ENCODE measurements around the gene HOXA6.

HOXA6 gene

DNA sequence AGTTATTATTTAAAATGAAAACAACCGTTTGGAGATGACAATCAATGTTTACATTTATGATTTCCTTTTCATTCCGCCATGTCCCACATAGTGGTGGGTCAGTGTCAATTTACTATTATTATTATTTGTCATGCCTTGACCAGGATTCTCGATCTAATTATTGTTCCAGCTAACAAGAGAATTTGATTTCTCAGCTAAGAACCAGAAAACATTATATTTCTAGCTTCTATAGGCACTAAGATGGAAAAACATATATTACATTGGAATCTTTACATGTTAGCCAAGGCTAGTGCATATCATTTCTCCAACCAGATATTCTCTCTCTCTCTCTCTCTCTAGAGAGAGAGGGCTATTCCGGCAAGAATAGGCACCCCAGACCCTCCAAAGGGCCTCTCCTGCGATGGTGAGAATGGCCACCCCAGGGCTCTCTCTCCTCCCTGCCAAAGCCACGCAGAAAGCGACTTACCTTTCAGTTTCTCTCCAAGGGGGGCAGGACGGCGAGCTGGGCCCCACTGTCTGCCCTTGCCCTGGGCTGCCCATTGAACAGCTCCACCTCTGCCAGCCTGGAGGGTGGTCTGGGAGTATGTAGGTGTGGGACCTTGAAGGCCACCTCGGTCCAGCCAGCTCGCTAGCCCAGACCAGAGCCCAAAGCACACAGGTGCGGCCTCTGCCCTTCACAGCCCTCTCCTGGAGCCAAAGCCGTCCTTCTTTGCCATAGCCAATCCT, 2.4 kb upstream of the HOXA6 start:
- no peak for DNase-seq (ENCODE audit: low spot score)

DNA sequence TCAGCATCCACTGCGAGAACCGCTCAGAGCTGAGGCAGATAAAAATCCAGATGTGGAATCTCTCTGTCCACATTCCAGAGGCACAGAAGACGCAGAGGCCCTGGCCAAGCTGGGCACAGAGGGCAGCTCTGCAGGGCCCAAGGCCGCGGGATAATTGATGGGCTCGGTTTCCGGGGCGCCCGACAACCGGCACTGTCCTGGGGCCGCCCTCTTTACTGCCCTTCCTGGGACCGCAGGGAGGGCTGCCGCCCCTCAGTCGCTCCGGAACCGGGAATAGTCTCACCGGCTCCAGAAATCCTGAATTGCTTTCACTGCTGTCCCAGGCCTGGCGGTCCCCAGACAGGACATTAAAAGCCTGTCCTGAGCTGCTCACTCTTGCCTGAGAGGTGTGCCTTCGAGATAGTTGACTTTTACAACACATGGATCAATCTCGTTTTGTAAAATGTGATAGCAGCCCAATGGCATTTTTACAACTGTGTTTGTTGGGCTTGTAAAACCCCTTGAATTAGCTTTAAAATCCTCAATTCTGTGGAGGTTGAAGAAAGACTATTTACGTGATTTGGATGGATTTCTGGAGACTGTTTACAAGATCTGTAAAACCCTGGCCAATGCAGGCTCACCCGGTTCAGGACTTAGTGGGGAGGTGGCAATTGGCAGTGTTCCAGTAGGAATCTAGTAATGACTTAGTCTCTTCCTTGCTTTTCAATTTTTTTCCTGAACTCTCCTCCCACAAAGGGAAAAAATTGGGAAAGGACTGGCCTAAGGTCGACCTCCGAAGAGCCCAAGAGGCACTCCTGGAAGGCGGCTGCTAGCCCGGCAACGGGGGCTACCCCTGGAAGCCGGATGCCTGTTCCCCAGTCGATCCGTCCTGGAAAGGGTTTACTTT, 1.4 kb upstream of the HOXA6 start:
- DNase-seq (ENCODE audit: low spot score): no peak

- no peak for DNase-seq (ENCODE audit: low spot score)
Observed at GRCh38 chr7:27148031-27148755, 619 bp upstream of the HOXA6 start.

DNA sequence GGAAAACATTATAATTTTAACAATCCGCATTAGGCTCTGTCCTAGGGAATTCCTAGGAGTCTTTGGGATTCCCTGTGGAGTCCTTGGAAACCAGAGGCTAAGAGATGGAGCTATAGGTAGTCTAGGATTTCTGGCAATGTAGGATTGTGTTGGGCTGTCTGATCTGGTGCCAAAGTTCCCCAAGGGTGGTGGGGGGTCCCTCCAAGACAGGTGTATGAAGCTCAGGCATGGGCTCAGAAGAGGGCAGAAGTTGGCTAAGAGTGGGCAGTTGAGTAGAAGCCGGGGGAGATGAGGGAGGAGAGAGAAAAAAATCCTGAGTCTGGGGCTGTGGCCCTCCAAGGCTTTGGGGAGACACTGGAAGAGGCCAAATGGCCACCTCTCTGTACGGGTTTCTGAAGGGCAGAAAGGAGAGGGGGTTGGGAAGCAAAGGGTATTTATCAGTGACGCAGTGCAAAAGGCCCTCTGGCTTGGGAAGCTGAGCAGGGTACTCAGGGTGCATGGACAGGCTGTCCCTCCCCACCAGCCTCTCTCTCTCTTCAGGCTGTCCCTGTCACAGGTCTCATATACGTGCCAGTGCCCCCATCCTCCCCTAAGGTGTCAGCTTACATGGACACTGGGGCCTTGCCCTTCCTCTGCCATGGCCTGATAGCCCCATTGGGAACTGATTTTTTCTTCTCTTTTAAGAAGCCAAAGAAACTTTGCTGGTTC, 929 bp downstream of the HOXA6 start:
- no peak for DNase-seq (ENCODE audit: low spot score)

DNA sequence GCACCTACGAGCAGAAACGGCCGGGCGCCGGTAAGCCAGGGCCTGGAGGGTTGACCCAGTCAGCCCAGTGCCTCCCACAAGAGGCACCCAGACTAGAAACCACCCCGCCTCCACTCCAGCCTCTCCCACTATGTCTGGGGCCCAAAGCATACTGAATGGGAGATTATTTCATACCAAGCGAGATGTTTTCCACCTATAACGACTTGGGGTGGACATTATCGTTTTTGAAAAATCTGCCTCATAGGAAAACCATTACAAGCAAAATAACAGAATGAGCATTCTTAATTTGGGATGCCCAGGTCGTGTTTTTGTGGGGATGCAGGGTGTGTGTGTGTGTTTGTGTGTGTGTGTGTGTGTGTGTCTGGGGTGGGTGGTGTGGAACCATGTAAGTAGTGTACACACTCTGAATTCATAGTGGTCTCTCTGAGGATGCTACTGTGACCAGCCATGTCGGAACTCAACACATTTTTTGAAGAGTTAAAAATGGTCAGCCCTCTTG, 1.6 kb downstream of the HOXA6 start:
- no peak for DNase-seq (ENCODE audit: low spot score)

GRCh38 chr7:27145165-27145913, 2.2 kb downstream of the HOXA6 start:
- no peak for DNase-seq (ENCODE audit: low spot score)

DNA sequence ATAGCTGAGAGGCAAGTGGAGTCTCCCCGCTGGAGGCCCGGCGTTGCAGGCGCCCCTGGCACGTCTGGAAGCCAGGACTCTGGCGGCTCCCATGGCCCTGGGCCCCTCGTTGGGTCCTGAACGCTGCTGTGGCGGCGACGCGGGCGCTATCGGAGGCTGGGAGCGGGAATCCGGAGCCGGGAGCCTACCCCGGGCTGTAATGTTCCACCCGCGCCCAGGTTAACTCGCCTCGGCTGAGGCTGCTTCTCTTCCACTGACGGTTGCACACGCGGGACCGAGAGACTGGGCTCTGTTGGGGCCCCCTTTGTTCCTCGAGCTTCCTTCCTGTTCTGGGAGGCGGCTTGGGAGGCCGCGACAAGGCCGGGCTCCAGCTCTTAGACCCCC, 2.8 kb downstream of the HOXA6 start:
- DNase-seq (ENCODE audit: low spot score): no peak

DNA sequence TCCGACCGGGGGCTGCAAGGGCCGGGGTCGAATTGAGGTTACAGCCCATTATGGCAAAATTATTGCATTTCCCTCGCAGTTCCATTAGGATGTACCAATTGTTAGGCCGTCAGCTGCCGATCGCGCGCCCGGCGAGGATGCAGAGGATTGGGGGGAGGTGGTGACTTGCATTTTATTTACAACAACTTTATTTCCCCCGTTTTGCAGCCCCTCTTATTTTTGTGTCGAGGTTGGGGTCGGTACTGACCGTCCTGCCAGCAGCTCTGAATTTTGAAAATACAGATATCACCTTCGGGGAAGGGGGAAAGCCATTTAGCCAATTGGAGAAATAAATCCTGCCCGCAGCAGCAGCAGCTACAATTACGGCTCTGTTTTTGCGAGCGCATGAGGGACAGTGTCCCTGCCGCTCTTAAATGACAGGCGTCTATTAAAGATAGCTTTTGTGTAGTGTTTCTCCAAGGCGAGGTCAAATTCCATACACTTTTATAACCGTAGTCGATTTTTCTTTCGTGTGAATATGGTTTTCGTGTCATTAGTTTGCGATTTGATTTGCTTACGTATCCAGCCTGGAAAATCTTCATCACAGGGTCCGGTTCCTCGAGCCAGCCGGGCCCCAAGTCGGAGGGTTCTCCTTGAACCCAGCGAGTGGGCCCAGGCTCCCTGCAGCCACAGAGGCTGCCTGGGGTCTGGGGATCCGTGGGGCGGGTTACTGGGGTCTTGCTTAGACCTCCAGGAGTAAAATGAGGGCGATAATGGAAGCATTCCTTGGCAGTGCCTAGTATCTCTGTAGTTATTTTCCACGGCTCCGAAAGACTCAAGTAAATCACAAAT, 3.4 kb downstream of the HOXA6 start:
- DNase-seq (ENCODE audit: low spot score): no peak

DNA sequence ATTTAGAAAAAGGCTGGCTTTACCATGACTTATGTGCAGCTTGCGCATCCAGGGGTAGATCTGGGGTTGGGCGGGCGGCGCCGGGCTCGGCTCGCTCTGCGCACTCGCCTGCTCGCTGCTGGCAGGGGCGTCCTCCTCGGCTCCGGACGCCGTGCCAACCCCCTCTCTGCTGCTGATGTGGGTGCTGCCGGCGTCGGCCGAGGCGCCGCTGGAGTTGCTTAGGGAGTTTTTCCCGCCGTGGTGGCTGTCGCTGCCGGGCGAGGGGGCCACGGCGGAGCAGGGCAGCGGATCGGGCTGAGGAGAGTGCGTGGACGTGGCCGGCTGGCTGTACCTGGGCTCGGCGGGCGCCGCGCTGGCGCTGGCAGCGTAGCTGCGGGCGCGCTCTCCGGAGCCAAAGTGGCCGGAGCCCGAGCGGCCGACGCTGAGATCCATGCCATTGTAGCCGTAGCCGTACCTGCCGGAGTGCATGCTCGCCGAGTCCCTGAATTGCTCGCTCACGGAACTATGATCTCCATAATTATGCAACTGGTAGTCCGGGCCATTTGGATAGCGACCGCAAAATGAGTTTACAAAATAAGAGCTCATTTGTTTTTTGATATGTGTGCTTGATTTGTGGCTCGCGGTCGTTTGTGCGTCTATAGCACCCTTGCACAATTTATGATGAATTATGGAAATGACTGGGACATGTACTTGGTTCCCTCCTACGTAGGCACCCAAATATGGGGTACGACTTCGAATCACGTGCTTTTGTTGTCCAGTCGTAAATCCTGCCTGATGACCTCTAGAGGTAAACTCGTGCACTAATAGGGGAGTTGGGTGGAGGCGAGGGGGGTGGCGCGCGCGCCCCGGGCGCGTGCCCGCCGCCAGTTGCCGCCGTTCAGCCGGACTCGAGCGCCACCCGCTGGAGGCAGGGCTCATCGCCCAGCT, 4.3 kb downstream of the HOXA6 start, which contains the start of gene HOXA5:
TSS of gene HOXA5 (minus strand) at position 659 of the 927 bp plus-strand sequence. CDS start at position 585, 74 bp downstream.
- peak; percentile 85 for DNase-seq (ENCODE audit: low spot score)

GRCh38 chr7:27142580-27143022, 5.0 kb downstream of the HOXA6 start:
- no peak for DNase-seq (ENCODE audit: low spot score)

GRCh38 chr7:27141923-27142579, 5.5 kb downstream of the HOXA6 start:
- DNase-seq (ENCODE audit: low spot score): no peak

- no peak for DNase-seq (ENCODE audit: low spot score)
Observed at GRCh38 chr7:27141137-27141922, 6.2 kb downstream of the HOXA6 start.

DNA sequence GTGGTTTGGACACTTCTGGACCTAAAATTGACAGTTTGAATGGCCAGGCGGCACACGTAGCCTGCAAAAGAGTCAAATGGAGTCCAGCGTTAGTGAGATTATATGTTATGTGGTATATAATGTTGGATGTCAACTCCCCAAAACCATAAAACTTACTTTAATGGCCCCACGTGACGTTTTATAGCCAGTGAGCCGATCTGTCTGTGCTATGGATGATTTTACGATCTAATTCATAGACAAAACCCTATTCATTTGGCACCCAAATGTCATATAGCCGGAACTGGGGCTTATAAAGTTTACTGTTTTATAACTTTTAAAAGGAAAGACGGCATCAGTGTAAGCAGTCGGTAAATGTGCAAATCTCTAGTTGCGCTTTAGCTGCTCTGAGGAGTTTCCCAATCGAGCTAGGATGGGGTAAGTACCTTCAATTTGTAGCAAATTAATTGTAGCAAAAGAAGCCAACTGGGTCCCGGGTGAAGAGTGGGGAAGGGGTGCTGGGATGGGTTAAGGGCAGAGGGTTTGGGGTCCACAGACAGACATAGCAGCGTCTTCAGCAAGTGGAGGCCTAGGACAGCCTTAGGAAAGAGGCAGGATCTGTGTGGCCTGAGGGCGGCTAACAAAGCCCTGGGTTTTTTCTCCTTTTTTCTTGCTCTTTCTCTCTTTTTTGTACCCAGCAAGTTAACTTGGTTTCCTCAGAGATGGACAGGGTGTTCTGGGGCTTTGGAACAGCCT, 7.3 kb downstream of the HOXA6 start:
- DNase-seq (ENCODE audit: low spot score): no peak

GRCh38 chr7:27139334-27140125, 8.0 kb downstream of the HOXA6 start:
- DNase-seq (ENCODE audit: low spot score): no peak

DNA sequence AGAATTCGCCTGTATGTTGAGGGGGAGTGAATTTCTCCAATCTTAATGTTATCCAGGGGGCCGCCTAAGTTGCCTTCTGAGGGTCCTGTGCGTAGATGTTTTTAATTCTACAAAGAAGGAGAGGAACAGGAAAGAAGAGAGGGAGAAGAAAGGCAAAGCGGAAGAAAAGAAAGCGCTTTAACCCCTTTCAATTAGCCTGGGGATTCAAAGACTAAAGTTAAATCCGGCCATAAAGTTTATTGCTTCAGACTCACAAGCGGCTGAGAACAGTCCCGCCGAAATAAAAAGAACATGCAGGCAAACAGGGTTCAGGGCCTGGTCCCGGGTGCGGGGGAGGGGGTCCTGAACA, 8.6 kb downstream of the HOXA6 start:
- DNase-seq (ENCODE audit: low spot score): no peak

DNA sequence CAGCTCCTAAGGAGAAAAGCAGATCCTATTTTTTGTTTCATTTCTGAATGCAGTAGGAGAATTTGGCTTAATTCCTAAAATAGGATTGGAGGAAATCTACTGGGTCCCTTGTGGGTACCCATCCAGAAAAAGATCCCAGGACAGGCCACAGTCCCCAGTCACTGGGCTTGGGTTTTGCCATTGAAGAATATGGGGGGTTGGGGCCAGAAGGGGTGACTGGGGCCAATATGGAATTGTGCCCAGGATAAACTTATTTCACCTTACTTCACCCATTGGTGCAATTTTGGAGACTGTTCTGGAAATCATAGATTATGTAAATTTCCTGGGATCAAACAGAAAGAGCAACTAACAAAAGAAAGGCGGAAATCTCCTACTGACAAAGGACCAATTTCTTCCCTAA, 9.1 kb downstream of the HOXA6 start:
- no peak for DNase-seq (ENCODE audit: low spot score)

Measured in D341Med (cell line).